Activated CD4-positive, CD25-positive, alpha-beta regulatory T cell treated with anti-CD3 and anti-CD28 coated beads, Interleukin-2, amount 50 U/mL, for 16 hours (primary cell): Measurements from ENCODE around the gene STK32C.
"Not testable (repeated sequence)": the region's sequence is repeated elsewhere in the genome, so short reads cannot be mapped to it uniquely, and the experiment has no call there.

Experiments
- DNase-seq: peaks from one replicate; pipeline ENCODE4 v3.0.0-alpha.2; 2020; ENCODE audit warnings: low read depth, low spot score

Gene STK32C

DNA sequence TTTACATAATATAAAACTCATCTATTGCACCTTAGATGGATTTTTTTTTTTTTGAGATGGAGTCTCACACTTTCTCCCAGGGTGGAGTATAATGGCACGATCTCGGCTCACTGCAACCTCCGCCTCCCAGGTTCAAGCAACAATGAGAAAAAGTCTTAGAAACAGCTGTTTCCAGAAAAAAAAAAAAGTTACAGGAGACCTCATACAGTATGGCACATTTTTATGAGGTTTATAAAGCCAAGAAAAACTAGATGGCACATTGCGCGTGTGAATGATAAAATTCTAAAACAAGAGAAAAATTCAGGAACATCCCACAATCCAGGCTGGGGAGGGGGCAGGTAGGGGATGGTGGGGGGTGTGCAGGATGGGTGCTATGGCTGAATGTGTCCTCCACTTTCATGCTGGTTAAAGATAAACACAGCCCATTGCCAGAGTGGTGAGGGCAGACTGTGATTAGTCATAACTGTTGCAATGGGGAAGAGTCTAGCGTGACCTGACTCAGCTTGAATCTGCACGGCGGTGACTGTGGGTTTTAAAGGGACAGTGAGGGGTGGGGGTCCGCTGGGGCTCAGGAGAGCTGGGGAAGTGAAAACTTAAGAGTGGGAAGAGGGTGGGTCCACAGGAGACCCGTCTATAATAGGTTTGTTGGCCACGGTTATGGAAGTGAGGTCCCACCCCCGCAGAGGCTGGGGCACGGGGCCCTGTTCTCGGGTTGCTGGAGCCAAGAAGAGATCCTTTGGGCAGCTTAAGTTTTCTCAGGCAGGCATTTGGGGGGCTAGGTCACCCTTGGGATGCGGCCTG is 12.3 kb upstream of the STK32C start:
- no peak for DNase-seq

DNA sequence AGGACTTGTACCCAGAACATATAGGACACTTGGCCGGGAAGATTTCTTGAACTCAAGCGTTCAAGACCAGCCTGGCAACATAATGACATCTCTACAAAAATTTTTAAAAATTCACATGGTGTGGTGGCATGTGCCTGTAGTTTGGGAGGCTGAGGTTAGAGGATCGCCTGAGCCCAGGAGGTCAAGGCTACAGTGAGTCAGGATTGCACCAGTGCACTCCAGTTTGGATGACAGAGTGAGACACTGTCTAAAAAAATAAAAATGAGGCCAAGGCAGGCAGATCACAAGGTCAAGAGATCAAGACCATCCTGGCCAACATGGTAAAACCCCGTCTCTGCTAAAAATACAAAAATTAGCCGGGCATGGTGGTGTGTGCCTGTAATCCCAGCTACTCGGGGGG is 9.7 kb upstream of the STK32C start:
- DNase-seq: not testable (repeated sequence)

DNA sequence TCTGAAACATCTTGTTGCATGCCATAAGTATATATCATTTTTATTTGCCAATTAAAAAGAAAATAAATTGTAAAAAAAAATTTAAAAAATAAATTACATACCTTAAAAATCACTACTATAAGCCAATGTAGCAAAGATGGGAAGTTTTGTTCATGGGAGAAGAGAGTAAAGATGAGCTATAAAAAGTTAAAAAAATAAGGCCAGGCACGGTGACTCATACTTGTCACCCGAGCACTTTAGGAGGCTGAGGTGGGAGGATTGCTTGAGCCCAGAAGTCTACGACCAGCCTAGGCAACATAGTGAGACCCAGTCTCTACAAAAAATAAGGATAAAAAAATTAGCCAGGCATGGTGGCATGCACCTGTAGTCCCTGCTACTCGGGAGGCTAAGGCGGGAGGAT is 8.4 kb upstream of the STK32C start:
- no peak for DNase-seq

GRCh38 chr10:132314881-132315280 is 7.1 kb upstream of the STK32C start:
- DNase-seq: not testable (repeated sequence)

DNA sequence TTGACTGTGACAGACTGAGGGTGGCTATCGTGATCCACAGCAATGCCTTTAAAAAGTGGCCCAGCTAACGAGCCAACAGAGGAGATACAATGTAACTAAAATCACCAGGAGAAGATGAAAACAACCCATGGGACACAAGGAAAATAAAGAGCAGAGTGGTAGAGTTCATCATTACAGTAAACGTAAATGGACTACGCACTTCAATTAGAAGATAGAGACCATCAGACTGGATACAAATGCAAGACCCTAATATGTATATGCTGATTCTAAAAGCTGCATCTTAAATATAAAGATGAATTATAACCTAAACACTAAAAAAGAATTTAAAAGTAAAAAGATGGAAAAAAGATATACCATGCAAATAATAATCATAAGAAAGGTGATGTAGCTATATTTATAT is 6.6 kb upstream of the STK32C start:
- DNase-seq: no peak

DNA sequence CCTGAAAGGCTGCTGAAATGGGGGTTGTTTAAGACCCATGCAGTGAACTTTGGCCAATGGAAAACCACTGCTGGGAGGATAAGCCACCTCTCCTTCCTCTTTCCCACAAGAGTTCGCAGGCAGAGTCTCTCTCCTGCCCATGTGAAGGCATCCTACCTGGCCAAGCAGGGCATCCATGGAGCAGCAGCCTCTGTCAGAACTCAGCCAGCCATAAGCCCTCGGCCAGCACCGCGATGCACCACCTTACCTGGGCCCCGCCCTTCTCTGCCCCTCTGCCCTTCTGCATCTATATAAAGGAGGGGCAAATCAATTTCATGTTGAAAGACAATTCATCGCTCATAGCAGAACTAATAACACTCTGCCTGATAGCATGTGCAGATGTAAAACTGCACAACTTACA is 6.1 kb upstream of the STK32C start:
- DNase-seq: no peak

DNA sequence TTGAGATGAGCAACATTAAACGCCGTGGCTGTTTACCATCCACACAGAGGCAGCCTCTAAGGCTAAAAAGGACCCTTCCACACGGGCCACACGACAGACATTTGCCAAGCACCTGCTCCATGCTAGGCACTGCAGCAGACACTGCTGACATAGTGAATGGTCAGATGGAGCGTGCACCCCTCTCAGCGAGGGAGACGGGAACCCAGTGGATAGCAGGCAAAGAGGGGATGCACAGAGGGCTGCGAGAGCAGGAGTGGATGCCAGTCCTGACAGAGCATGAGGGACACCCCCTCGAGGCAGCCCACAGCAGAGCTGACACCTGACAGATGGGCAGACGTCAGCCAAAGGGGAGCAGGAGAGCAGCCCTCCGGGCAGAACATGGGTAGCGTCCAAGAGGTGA is 5.6 kb upstream of the STK32C start:
- no peak for DNase-seq

- no peak for DNase-seq
Measured at GRCh38 chr10:132311338-132311939, 3.7 kb upstream of the STK32C start.

- no peak for DNase-seq
Measured at GRCh38 chr10:132310701-132311337, 3.1 kb upstream of the STK32C start.

DNA sequence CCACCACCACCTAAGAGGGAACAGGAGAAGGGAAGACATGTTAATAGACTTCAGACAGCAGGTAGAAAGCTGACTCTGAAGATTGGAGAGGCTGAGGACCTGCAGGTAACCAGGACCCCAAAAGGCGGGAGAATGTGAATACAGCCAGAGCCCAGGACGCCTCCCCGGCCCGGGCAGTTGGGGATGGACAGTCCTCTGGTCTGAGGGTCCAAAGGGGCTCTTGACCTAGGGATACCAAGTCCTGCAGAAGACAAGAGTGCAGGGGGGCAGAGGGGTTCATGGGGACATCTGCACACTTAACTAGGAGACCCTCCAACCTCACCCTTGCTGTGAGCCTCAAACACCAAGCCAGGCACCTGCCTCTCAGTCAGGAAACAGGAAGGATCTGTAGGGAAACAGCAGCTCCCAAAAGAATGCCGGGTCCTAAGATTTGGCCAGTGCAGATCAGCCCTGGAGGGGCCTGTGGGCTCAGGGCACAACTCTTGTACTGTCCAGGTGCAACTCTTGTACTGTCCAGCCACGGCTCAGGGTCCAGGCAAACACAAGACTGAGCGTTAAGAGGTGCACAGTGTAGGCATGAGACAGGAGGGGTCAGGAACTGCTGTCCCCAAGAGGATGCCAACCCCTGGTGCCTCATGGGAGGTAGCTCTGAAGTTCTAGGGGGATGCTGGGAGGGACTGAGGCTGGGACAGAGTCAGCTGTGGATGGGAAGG is 2.3 kb upstream of the STK32C start:
- no peak for DNase-seq

- DNase-seq: no peak
Measured at GRCh38 chr10:132309471-132309865, 1.7 kb upstream of the STK32C start.

DNA sequence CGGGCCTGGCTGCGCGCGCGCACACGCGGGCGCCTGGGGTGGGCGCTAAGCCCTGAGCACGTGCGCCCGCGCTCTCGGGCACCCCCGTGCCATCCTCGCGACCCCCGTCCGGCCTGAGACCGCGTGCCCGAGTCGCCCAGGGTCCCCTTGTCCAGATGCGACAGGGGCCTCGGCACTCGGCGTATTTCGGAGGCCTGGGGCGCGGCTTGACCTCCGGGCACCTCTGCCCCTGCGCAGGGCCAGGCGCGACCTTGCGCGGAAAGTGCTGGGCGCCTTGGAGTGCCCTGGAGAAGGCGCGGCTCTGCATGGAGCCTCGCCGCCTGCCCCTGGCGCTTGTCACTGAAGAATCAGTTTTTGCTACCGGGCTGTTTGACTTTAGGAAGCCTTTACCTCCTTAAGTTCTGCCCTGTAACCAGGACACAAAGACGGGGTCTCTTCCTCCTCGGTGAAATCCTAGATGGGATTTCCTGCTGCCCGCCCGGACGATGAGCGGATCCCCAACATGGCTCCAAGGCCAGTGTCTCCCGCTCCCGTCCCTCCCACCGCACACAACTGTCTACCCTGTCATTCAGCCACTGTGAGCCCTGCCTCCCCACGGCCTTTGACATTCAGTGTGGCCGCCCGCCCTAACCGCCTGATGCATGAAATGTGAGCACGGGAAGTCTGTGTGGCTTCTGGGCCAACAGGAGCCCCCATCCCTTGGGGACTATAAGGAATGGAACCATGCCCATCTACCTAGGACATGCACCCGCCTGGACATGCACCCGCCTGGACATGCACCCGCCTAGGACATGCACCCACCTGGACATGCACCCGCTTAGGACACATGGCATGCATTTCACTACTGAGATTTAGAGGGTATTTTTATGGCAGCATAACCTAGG is 1.1 kb upstream of the STK32C start:
- DNase-seq: no peak

GRCh38 chr10:132306864-132307751 is 642 bp downstream of the STK32C start:
- no peak for DNase-seq

DNA sequence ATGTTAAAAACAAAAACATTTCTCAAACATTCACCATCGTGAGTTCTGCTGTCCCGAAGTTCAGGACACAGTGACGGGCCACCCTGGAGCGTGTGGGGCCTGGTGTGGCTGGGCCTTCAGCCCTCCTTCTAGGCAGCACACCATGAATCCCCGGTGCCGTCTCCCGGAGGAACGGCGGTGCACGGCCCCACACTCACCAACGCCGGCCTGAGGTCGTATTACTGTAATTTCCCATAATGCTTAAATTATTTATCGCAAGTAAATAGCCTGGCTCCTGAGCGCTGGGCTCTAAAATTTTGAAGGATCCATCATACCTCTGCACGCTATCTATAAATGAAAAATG is 1.4 kb downstream of the STK32C start:
- DNase-seq: no peak

DNA sequence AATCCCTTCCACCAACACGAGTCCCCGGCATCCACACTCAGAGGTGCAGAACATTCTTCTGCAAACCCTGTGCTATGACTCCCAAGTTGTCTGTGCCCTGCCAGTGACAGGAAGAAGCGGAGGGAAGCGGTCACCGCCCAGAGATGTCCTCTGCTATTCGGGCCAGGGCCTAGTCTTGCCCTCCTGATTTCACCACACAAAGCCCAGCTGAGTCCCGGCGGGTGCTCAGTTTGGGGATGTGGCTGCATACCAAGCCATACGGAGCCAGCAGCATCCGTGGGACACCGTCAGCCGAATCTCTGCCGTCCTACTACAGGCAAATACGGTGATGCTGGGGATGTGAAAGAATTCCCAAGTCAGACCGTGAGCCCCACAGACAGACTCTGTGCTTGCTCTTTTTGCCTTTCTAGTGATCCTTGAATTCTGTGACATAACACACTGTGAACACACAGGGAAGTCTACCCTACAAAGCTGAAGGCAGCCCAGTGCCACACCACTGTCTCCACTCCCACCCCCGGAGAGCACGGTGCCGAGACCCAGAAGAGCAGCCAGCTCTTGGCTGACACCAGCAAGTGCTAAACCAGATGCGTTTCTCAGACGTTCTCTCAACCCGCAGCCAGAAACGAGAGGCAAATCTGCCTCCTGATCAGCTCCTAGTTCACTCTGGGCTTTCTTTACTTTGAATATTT is 2.0 kb downstream of the STK32C start:
- DNase-seq: no peak

DNA sequence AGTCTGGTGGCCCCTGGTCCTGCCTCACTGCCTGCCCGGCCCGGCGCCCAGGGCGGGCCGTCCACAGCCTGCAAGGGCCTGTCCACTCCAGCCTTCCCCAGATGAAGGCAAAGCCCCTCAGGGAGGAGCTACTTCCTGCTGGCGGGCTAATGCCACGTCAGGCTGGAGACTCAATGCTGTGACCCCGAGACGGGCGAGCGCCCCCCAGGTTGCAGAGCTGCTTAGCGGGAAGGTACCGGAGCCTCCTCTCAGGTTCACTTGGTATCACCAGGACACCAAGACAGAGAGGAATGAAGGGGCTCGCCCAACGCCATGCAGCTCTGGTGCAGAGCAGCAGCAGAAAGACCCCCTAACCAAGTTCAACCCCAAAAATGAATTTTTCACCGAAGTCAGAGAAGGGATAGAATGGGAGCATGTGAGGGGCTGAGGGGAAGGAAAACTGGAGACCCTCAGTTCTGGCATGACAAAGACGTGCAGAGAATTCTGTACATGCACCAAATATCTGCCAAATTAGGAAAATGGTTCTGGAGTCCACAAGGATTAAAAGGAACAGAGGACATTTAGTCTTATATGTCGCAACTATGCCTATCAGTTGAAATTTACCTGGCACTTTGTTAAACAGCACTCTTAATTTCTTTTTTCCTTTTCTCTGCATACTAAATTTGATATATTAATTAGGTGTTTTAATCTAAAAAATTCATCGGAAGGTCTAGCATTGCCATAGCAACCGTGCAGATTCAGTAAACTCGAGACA is 2.8 kb downstream of the STK32C start:
- no peak for DNase-seq

DNA sequence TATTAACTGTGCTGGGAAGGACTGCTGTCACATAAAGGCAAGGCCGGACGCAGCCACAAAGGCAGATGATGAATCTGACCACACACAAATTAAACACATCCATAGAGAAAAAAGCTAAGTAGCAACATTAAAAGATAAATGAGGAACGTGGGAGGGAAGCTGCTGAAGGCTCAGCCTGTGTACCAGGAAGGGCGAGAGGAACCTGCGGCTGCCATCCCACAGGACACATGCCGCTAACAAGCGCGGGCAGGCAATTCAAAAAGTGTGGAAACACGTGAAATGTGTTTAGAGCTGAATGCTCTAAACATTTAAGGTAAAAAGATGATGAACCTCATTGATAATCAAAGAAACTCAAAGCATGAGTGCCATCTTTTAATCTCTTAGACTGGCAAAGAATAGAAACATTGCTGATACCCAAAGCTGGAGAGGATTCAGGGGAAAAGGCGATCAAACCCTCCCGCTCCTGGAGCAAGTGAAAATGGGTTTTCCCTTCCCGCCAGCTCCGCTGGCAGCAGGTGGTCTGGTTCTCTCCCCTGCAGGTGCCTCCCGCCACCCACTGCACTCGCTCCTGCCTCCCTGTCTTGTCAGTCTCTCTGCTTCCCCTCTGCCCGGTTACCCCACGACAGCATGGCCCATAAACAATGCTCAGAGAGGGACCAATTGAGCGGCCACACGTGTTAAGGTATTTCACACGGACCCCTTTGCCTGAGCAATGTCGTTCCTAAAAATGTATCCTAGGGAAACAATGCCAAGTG is 4.2 kb downstream of the STK32C start:
- DNase-seq: no peak
